DOHH2 (cell line): ENCODE data around the gene CDK9.

ENCODE experiments used
- CTCF ChIP-seq: fragments of 200-600 bp; sonication (generic); IDR thresholded peaks from one replicate; pipeline ENCODE4 v1.5.1; 2014; ENCODE audit warnings: antibody characterized with exemption, mild to moderate bottlenecking, low read depth, low read length; ENCODE audit not compliant: poor library complexity, severe bottlenecking
- EZH2phosphoT487 ChIP-seq: fragments of 200-600 bp; sonication (generic); IDR thresholded peaks from 2 replicates; pipeline ENCODE4 v1.6.1; 2017; ENCODE audit warnings: borderline replicate concordance, mild to moderate bottlenecking, antibody characterized with exemption, low read length, moderate library complexity, mixed read lengths

DNA sequence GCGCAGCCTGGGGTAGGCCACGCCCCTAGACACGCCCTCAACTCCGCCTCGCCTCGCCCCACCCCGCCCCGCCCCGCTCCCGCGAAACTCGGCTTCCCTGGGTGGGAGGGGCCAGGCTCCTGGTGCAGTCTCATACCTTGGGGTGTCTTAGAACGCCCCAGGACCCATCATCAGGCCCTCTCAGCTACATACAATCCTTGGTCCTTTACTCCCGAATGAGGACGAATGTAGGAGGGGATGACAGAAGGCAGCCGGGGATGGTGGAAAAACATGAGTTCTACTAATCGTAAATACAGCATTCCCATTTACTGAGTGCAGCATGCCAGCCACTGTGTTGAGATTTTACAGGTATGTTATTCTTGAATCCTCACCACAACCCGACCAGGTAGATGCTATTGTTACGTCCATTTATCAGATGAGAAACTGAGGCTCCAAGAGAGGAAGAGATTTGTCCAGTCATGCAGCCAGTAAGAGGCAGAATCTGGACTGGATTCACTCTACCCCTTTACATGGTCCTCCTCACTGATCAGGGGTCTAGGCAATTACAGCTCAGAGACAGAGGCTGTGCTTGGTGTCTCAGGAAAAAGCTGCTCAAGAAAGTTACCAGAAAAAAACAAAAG, 14.2 kb upstream of the CDK9 start:
- TF ChIP-seq CTCF (no peak), EZH2phosphoT487 (no peak)
